G401 (cell line): ENCODE measurements around the gene LYPD6B. TPM values are rescaled to one million over a fixed set of nuclear protein-coding genes. Genes with fewer than 3 reads are reported as not detected.
A peak's percentile ranks its signal among the peaks of the same experiment; 100 is the strongest.

Source experiments
- DNase-seq: peaks from one replicate; pipeline ENCODE4 v3.0.0-alpha.2; 2015; ENCODE audit warnings: low spot score
- in situ Hi-C: cut with HindIII; loops from 2 replicates; pipeline ENCODE4 v1.10.0; 2016; ENCODE audit warnings: low sequenced_read_pairs, mixed read lengths
- total RNA-seq: library from RNA; depleted of rRNA; stranded (reverse); fragments of >200 nt; shearing (Covaris generic); gene quantifications from 2 replicates; pipeline ENCODE4 v1.2.3, GENCODE V29; 2014; rRNA removed

Gene LYPD6B
- 21.3 and 28.7 TPM in 2 replicates for total RNA-seq

GRCh38 chr2:149038442-149039212 is at the start of gene LYPD6B:
TSS of gene LYPD6B (plus strand) at chr2:149038699. CDS start at chr2:149130949, 92,250 bp downstream.
- DNase-seq: no peak
- in situ Hi-C loops: no loop called here

GRCh38 chr2:148989882-148990493 is 48.5 kb upstream of the LYPD6B start:
- in situ Hi-C loops: no loop called here
- peak; percentile 96 for DNase-seq

GRCh38 chr2:148990968-148991367 is 47.5 kb upstream of the LYPD6B start:
- DNase-seq: peak; percentile 39
- in situ Hi-C loops: no loop called here

GRCh38 chr2:148992448-148992847 is 46.1 kb upstream of the LYPD6B start:
- DNase-seq: no peak
- in situ Hi-C loops: no loop called here

DNA sequence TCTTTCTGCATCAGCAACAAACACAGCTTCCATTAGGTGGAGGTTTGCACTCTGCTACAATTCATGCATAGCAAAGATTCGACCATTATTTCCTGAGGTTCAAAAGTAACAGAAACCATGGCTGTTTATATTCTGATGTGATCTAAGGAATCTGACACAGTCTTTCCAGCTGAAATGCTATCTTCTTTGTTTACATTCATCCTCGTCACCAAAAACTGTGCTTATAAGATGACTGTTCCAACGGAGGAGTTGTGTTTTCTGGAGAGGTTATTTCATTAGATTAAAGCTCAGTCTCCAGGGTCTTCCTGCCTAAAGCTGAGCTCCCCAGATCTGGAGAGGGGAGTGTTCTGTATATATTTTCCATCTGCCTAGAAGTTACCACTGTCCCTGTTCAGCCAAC is 45.1 kb upstream of the LYPD6B start:
- in situ Hi-C loops: no loop called here
- DNase-seq: no peak

- DNase-seq: no peak
- in situ Hi-C loops: no loop called here
Observed at GRCh38 chr2:148994341-148994740, 44.2 kb upstream of the LYPD6B start.

DNA sequence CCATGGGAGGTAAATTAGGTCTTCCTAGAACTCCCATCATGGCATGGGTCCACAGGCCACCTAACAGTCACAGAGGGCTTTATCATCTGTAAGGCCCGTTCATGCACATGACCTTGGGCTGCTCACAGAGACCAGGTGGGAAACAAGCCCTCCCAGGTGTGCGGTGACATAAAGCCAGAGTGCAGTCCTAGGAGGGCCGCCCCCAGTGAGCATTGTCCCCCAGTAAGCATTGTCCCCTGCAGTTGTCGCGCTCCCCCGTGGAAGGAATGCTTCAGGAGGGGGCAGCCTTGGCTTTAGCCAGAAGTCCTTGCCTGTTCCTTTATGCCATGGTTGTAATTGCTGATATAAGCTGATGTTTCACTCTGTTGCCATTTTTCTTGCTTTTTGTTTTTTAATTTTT is 41.7 kb upstream of the LYPD6B start:
- in situ Hi-C loops: no loop called here
- peak; percentile 23 for DNase-seq

DNA sequence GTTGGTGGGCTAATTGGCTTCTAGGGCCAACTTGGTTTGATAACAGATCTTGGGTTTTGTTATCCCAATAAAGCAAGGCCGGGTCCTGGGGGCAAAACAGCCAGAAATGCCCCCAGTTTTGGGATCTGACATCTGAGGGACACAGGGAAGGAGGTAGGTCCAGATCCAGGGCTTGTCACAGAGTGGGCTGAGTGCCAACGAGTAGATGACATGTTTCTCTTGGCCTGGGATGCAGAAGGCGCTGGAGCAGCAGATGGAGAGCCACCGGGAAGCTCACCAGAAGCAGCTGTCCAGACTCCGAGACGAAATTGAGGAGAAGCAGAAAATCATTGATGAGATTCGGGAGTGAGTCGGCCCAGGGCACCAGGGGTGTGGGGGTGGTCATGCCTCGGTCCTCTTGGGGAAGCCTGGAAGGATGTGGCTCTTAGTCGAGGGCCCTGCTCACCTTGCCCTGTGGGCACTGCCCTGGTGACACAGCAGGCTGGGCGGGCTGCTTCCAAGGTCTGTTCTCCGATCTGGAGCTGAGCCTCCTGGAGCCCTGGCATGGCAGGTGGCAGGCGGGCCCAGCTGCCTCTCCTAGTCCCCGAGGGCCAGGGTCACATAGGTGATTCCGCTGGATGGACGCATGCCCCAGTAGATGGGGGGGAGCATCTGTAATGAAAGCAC is 40.2 kb upstream of the LYPD6B start:
- in situ Hi-C loops: no loop called here
- DNase-seq: peak; percentile 97

DNA sequence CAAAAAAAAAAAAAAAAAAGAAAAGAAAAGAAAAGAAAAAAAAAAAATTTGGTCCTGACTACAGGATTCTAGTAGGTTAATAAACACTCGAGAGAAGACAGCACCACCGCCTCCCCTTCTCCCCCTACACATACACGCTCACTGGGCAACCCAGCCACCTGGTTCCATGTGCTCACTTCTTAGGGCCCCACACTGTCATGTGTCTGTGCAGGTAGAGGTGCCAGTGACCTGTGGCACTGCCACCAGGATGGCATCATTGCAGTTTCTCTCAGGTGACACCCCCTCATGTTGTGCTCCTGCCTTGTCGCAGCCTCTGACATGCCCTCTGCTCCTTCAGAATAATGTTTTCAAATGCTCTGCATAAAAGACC is 39.7 kb upstream of the LYPD6B start:
- no peak for DNase-seq
- in situ Hi-C loops: no loop called here

DNA sequence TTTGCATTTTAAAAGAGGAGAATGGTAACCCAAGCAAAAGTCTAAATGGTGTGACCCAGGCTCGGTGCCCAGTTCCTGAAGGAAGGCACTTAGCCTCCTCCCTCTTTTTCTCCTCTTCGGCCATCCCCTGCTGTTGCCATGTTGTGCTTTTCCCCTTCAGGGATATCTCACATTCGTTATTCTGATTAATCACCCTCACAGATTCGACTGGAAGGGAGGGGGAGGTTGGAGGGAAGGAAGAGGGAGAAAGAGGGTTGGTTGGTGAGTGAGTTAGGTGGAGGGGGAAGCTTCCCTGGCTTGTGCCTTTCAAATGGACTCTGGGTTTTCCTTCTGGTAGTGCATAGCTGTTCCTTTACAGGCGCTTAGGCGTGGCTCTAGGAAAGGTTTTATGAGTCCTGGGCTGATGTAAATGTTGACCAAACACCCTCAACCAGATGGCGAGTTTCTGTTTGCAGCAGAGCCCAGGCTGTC is 39.0 kb upstream of the LYPD6B start:
- no peak for DNase-seq
- in situ Hi-C loops: no loop called here

- in situ Hi-C loops: no loop called here
- peak; percentile 19 for DNase-seq
Observed at GRCh38 chr2:149000158-149000938, 38.2 kb upstream of the LYPD6B start.

GRCh38 chr2:149001496-149001895 is 37.0 kb upstream of the LYPD6B start:
- in situ Hi-C loops: no loop called here
- DNase-seq: peak; percentile 92

- in situ Hi-C loops: no loop called here
- no peak for DNase-seq
Observed at GRCh38 chr2:149002378-149002890, 36.1 kb upstream of the LYPD6B start.

DNA sequence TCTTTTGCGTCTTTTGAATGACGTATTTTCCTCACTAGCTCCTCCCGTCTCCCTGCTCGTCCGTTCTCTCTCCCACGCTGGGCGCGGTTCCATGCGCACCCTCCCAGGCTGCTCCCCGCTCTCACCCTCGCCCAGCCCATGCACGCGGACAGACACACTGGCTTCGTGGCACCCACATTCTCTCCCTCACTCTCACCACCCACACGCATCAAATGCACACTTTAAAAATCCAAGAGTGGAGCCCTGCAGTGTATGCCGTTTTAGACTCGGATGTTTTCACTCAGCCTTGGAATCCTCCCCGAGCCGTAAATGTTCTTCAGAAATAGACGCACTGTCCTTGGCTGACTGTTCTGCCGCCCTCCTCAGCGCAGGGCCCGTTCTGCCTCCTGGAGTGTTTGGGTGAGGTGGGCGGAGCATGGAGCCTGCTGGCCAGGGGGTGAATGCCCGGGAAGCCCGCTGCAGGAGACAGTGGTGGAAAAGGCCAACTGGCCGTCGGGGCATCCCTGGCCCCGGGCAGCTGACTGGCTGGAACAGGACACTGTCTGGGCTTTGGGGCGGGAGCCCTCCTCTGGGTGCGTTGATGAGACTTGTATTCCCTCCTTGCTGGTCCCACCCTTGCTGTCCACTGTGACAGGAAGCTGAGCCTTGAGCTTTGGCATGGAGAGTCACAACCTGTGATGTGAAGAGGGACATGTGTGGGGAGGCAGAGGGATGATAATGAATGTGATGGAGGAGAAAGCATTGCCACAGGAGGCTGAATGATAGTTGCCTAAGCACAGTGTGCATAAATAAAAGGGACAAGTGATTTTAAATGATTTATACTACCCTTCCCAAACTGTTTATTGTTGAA is 35.4 kb upstream of the LYPD6B start:
- peak; percentile 71 for DNase-seq
- in situ Hi-C loops: no loop called here

DNA sequence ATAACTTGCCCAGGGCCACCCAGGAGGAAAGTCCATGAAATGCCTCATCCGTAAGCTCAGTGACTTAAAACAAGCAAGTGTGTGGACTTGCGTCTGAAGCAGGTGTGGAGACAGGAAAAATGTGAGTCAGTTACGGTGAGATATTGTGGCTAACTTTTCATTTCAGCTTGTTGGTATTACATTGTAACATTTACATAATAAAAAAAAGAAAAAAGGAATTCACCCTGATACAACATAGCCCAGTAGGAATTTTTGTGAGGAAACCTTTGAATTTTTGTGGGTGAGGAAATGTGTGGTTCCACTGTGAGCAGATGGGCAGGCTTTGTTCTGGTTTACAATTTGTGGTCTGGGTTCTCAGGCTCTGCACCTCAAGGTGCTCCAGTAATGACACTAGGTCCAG is 33.7 kb upstream of the LYPD6B start:
- no peak for DNase-seq
- in situ Hi-C loops: no loop called here

DNA sequence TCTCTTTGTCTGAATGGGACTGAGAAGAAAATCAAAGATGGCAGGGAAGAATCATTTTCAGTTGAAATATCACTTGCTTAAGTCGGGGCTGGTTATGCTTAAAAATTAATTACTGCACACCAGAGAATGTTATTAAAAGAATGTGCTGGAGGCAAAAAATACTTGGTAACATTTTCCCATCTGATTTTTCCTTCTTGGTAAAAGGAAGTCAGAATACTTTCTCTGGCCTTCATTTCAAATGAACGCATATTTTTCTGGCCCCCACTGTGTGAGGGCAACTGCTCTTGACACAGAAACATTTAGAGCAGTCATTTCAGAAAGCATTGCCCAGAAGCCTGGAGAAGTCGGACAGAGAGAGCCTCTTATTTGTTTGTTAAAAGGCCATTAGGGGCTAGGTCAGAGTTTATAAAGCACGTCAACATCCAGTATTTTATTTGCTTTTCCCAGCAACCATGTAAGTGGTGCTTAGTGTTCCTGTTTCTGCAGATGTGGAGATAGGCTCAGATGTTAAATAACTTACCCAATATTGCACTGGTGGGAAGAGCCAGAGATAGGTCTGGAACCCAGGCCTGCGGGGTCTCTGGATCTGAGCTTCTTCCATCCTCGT is 32.9 kb upstream of the LYPD6B start:
- in situ Hi-C loops: no loop called here

DNA sequence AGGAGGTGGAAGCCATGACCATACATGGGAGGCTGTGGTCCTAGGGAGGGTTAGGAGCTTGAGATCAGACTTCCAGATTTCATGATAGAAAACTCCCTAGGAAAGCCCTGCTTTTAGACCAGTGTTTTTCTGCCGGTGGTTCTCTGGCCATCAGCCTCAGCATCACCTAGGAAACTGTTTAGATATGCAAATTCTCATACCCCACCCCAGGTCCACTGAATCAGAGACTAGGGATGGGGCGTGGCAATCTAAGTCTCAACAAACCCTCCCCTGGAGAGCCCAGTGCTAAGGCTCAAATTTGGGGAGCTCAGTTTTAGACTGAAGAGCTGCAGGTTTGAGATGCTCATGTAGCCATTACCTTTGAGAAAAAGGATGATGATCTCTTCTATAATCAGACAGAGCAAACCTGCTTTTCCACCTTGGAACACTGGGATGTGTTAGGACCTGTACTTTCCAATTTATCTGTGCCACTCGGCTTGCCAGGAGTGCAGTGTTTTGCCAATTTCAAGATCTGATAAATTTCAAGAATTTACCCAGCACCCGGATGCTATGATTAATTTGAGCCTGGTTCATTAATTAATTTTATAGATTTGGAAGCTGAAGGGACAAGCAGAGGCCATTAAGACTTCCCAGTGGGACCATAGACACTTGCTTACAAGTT is 31.5 kb upstream of the LYPD6B start:
- DNase-seq: no peak
- in situ Hi-C loops: no loop called here

More for the DNA sequence above, 32.9 kb upstream of the LYPD6B start:
- DNase-seq: no peak

DNA sequence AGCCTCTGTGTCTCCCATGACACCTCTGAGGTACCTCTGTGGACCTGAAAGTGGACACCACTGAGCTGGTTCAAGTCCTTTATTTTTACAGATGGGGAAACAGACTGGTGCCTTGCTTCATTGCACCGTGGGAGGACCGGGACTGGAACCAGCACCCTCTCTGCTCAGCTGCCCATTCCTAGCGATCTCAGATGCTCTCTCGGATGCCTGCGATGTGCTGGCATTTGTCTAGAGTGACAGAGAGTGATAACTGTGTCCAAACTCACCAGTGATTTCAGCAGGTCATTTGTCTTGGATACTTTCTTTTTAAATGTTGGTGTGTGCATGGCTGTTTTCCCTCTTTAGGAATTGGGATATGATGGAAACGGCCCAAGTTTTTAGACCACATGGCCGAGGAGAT is 30.1 kb upstream of the LYPD6B start:
- in situ Hi-C loops: no loop called here
- peak; percentile 56 for DNase-seq
